Hippocampal formation (tissue), 2 donors: ENCODE measurements around the gene KNOP1.
"Not testable (repeated sequence)": the region's sequence is repeated elsewhere in the genome, so short reads cannot be mapped to it uniquely, and the experiment has no call there.

Experiments
- DNase-seq, 2 donors: peaks; one replicate each; lab custom pipeline; 2025; lab: John Stamatoyannopoulos, UW

The KNOP1 gene

DNA sequence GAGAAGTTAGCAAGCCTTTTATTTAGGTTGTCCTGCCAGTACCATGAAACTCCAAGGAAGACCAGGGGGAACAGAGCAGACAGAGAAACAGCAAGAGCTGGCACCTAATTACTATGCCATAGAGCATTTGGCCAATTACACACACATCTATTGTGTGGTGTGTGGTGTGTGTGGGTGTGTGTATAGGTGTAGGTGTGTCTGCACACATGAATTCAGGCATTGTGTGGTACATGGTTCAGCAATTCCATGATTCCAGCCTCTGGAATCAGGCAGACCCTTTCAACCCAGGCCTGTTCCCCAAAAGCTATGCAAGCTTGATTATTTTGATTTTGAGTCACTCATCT is 25.8 kb upstream of the KNOP1 start:
- DNase-seq: no peak

DNA sequence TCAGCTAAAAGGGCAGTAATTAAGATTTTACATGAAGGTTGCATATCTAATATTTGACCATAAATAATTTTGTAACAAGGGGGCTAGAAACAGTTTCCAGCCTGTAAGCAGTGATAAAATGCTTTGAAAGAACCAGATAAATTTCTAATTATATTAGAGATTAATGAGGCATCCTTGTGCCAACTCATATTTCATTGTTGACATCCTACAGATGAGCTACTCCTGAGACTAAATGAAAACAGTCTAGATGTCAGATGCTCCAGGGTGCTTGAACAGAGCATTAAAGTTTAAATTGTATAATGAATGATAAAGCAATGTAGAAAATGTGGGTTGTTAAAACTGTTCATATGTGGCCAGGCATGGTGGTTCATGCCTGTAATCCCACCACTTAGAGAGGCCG is 23.3 kb upstream of the KNOP1 start:
- no peak for DNase-seq

DNA sequence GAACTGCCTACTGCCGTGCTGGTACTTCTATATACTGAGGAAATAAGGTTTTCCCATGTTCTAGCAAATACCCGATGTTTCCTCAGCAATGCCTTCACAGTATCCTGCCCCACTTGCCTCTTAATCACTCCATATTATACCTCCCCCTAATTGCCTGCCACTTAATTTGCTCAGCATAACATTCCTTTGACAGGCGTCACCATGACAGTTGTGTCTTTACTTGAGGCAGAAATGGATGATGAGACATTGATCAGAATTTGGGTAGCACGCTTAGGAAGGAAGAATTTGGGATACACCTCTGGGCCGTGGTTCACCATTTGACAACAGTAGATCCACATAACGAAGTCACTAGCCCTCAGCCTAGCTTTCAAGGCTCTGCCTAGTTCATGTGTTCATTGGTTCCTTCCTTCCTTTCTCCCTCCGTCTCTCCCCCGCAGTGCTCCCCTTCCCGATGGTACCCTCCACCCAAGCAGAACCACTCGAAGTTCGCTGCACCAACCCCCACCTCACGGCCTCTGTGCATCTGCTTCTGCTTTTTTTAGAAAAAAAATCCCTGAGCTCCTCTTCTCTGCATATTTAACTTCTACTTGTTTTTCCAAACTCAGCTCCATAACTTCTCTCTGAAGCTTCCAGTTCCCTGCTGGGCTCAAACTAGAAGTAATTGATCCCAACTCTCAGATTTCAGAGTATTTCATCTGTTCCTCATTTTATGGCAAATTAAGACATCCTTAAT is 19.4 kb upstream of the KNOP1 start:
- no peak for DNase-seq

DNA sequence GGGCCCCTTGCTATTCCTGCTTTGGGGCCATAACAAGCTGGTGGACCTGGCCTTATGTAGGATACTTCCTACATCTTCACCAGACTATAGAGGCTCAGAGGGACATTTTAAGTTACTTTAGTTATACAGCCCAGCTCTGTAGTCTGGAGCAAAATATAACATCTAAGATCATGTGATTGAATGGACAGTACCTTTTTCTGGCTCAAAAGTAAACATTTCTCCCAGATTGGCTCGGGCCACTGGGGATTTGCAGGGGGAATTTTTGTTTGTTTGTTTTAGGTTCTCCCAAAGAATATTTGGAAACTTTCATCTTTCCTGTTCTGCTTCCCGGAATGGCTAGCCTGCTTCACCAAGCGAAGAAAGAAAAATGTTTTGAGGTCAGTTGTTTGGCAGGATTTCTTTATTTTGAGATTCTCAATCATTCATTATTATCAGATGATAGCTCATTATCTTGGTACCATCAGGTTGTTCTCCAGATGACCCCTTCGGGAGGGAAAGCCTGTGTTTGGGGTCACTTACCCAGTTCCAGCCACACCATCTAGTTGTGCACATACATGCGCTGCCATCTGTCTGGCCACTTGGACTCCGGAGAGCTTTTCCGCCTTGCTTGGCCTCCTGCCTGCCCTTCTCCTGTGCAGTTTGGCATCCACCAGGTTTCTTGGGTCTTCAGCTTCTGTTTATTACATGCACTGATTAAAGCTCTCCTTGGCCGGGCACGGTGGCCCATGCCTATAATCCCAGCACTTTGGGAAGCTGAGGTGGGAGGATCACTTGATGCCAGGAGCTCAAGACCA is 17.2 kb upstream of the KNOP1 start:
- DNase-seq: no peak

DNA sequence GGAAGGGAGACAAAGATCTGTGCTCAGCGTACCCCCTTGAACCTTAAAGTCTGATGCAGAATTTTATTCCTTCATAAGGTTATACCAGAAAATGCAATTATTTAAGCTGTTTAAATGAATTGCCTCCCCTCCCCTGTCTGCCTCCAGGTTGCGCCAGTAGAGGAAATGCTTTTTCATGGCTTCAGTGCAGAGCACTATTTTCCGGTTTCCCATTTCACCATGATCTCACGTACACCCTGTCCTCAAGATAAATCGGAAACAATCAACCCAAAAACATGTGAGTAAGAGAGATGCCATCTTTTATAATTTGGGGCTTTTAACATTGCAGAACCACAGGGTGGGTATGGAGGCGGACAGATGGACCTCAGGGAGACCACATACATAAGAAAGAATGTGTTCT is 15.5 kb upstream of the KNOP1 start:
- no peak for DNase-seq

DNA sequence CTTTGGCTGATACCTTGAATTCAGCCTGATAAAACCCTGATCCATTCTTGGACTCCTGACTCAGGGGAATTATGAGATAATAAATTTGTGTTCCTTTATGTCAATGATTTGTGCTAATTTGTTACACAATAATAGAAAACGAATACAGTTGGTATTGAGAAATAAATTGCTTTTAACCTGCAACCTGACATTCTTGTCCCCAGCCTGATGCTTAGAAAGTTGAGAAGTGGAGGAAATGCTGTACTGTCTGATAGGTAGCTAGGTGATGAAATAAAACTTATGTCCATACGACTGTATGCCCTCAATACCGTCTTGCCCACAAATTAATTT is 10.6 kb upstream of the KNOP1 start:
- no peak for DNase-seq

DNA sequence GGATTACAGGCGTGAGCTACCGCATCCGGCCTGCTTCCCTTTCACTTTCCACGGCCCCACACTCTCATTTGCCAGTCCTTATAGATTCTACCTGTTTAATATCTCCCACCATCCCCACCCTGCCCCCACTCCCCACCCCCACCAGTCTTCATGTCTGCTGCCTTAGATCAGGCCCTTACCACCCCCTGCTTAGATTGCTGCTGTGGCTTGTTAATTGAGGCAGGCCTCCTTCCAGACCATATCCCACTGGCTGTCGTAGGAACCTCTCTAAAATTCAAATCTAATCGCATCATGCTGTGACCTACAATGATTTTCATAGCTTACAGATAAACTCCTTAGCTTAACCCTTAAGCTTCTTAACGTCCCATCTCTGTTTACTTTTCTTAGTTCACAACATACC is 5.0 kb upstream of the KNOP1 start:
- no peak for DNase-seq

DNA sequence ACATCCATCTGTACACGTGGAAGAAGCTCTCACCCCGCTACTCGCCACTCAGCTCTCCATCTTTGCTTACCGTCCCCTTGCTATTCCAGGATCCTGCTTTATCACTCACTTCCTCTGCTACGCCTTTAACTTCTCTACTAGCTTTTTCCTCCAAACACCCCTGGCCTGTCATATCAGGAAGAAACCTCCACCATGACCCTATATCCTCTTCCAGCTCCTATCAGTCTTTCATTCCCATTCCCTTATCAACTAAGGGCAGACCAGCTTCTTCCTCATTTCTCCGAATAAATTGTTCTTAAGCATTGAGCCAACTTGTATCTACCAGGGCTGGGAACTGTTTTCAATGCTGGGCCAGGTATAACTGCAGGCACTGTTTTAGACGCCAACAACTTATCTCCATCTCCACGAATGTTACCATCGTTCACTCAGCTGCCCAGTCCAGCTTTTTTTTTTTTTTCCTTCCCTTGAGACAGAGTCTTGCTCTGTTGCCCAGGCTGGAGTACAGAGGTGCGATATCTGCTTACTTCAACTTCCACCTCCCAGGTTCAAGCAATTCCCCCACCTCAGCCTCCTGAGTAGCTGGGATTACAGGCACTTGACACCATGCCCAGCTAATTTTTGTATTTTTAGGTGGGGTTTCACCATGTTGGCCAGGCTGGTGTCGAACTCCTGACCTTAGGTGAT is 4.4 kb upstream of the KNOP1 start:
- DNase-seq: no peak

DNA sequence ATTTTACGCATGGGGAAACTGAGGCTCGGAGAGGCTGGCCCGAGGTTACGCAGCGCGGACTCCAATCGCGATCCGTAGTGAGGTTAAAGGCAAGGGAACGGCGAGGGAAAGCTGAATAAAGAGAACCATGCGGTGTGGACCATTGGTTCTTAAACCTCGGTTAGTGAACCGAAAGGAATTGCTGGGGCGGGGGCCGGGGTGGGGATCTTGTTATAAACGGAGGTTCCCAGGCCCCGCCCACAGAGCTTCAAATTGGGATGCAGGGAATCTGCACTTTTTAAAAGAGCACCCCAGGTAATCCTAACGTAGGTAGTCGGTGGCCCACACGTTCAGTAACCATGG is 568 bp upstream of the KNOP1 start:
- no peak for DNase-seq

DNA sequence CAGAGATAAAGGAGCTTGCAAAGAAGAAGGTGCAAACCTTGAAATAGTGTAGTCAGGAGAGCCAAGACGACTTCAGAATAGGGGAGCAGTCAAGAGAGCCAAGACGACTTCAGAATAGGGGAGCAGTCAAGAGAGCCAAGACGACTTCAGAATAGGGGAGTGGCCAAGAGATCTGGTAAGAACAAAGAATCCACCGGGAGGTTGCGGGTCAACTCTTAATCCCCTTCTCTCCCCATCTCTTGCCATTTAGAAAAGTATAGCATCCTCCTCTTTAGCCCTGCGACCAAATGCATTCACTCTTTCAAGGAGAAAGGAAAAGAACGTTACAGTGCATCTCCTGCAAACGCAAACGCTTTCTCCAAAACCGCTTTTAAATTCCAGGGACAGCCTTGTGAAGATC is 713 bp downstream of the KNOP1 start:
- no peak for DNase-seq

DNA sequence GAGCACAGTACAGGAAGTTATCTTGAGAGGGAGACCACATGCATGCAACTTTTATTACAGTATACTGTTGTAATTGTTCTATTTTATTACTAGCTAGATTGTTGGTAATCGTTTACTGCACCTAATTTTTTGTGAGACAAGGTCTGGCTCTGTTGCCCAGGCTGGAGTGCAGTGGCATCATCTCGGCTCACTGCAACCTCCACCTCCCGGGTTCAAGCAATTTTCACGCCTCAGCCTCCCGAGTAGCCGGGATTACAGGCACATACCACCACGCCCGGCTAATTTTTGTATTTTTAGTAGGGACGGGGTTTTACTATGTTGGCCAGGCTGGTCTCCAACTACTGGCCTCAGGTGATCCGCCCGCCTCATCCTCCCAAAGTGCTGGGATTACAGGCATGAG is 1.3 kb downstream of the KNOP1 start:
- DNase-seq: not testable (repeated sequence)

DNA sequence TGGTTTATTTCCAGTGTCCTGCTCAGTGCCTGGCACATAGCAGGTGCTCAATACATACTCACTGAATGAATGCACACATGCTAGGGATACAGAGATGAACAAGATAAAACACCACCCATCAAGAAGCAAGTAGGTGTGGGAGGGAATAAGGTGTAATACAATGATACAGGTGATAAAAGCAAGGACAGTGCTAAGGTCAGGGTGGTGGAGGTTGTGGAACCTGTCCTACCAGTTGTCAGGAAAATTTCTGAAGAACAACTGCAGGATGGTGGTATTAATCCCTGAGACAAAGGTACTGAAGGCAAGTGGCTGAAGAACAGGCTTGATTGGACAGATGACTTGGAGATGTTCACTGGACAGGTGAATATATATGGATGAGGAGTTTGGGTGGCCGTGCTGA is 1.8 kb downstream of the KNOP1 start:
- DNase-seq: no peak

DNA sequence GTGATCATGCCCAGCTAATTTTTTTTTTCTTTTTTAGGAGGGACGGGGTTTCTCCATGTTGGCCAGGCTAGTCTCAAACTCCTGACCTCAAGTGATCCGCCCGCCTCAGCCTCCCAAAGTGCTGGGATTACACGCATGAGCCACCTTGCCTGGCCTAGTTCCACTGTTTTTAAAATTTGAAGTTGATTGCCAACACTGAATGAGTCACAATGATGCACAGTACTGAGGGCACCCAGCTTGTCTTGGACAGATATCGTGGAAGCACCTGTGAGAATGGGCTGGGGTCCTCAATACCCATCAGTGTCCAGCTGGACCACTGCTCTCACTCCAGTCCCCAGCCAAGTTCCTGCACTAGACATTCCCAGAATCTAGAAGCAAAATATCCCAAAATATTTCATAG is 2.5 kb downstream of the KNOP1 start:
- DNase-seq: no peak

DNA sequence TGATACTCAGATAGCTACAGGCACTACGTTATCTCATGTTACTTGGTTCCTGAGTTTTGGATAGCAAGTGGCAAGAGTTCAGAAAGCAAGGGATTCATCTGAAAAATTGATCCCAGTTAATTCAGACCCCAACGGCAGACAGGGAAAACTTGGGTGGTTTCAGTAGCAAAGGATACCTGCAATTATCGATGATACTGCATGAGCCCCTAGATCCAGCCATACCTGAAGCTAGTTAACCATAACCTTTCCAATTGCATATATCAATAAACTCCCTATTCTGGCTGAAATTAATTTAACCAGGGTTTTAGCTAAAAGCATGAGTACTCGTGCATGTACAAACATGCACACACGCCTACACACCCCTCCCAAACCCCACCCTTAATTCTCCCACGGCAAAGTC is 4.3 kb downstream of the KNOP1 start:
- DNase-seq: no peak

DNA sequence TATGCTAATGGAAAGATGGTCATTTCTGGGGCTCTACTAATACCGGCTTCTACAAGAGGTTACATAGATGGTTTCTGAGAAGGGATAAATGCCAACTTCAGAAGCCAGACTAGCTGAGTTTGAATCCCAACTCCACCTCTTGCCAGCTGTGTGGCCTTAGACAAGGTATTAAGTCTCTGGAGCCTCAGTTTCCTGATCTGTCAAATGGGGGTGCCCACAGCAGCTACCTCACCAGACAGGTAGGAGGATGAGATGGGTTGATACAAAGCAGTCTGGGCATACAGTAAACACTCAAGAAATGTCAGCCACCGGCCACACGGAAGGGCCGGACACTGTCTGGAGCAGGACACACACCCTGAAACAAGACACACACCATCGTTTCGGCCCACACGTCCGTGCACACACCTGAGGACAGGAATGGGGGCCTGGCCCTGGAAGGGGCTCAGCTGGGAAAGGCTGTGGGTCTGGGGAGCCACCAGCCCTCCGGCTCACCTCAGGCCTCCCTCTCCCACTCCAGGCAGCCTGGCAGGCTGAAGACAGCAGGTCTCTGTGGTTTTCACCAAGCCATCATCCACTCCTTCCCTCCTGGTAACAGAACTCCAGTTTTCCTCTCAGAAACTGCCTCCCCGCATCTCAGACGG is 5.5 kb downstream of the KNOP1 start:
- no peak for DNase-seq

DNA sequence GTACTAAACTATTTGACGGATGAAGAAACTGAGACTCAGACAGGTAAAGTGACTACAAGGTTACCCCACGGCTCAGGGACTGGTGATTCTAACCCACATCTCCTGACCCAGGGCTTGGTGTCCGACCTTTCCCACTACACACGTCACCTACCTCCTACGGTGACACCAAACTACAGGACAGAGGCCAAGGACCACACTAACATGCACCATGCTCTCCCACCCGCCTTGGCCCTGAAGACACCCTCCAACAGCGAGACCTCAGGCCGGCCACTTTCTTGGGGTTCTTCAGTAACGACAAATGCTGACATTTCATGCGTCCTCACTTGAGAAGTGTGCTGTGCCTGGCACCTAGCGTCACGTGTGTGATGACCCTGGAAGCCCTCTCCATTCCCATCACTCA is 6.4 kb downstream of the KNOP1 start:
- DNase-seq: no peak

DNA sequence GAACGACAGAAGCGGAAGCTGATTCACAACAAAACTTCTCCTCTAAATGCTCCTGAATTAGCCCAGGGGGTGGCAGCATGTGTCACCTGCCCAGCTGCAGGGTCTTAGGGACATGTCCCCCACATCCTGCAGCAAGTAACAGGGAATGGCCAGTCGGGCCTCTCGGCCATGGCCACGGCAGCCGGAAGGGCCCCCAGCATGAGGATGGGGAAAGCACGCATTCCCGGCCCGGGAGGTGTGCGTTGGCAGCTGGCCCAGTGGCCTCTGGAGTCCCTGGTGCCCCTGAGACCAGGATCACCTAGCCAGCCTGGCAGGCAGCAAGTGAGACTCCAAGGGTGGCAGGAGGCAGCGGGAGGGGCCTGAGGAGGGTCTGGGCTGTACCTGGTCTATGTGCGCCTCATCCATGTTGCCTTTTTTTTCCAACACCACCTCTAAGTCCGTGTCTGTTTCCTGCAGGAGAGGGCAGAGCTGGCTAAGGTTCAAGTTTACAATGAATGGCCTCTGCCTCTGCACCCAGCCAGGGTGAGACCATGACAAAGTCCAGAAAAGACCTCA is 7.0 kb downstream of the KNOP1 start:
- DNase-seq: no peak

DNA sequence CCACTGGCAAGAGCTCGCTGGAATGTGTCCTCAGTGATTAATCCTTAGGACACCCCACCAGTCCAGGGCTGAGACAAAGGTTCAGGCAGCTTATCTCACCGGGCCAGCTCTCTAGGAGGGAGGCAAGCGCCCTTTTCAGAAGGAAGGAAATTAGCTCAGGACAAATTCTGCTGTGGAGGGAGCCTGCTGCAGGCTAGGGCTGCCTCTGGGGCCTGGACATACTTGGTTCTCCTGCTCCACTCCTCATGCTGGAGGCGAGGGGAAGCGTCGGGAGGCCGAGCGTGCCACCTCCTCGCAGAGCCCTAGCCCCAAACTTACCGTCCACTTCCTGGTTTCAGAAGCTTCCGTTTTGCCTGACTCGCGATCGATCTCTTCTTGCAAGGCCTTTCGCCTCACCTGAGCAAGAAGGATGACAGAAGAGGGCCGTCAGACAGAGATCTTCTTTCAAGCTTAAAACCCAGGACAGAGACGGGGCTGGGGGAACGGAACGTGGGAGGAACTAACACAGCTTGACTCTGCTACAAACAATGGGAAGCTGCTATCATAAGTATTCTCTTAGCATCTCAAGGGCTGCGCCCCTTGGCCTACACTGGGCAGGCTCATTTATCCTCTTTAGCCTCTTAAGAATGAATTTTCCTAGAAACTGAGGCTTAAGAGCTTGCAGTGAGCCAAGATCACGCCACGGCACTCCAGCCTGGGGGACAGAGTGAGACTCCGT is 7.7 kb downstream of the KNOP1 start:
- DNase-seq: no peak

DNA sequence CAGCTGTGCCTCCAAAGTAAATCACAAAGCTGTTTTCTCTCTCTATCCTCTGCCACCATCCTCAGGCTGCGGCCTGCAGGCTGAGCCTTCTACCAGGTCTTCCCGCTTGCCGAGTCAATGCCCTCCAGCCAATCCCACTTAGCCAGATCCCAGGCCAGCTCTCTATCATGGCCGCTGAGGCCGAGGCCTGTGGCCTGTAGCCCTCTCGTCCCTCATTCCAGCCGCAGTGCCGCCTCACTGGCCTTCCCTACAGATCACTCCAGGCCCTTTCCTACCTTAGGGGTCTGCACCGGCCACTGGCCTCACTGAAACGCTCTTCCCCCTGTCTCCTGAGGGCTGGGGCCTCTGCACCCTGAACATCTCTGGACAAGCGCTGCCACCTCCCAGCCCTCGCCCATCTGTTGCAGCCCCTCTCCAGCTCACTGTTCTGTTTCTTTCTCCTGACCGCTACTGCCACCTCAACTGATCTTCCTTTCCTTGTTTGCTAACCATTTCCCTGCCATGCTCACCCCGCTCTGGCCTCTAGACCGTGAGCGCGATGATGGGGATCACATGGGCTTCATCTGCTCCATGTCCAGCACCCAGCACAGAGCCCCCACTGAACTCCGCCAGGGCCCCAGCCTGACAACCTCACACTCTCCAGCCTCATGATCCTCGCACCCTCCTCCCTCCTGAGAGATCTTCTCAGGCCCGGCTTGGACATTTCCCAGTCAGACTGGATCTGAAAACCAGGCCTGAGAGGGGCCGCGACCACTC is 8.5 kb downstream of the KNOP1 start:
- DNase-seq: no peak

DNA sequence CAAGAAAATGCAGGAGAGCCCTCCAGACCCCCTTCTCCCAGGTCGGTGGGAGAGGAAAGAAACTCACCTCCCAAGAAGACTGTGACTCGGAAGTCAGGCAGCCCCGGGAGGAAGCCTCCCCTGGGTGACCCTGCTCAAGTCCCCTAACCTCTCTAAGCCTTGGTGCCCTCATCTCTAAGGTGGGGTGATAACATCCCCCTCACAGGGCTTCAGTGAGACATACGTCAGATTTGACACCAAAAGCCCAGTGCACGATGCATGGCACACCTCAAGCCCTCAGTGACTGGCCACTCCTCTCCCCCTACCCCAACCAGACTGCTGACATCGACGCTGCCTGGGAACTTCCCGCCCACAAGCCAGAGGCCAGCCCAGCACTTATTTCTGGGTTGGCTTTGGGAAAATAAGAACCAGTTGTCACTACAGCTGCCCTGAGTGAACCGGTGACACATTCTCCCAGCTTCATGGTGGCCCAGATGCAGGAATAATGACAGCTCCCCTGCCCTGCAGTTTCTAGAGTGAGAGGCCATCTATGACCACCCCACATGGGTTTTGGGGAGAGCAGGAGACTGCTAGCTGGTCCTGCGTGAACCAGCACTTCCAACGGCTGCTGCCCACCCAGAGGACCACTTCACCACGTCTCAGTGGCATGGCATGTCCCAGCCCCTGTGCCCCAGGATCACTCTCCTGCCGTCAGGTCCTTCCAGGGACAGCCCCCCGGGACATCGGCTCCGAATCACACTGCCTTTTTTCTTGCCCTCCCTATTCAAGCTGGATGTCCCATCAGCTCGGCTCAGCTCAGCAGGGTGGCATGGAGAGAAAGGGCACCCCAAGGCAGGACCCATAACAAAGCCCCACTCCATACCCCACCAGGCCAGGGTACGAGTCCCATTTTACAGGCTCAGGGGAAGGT is 9.5 kb downstream of the KNOP1 start:
- no peak for DNase-seq
